ENCODE data around the gene NEDD8.
"Not testable (repeated sequence)": the region's sequence is repeated elsewhere in the genome, so short reads cannot be mapped to it uniquely, and the experiment has no call there.

Gene NEDD8

GRCh38 chr14:24231263-24232120, 675 bp downstream of the NEDD8 start:
- H3K27me3 ChIP-seq (ENCODE audit: control insufficient read depth in 1 of 2, insufficient read depth in 2 of 2, low read length in 2 of 2), result no peaks in the 10 kb centered on the region
- peak overlapping the region; percentile 63 to 81 for H3K4me3 ChIP-seq (ENCODE audit: low read depth in 1 of 2, low read length in 2 of 2)
- H3K36me3 ChIP-seq (ENCODE audit: insufficient read depth, low read length), result peaks cover 24% of the 10 kb centered on the region

GRCh38 chr14:24228902-24229301, 3.3 kb downstream of the NEDD8 start:
- no peak overlapping the region for H3K4me3 ChIP-seq (ENCODE audit: low read depth in 1 of 2, low read length in 2 of 2)
- H3K27ac ChIP-seq (ENCODE audit: low read depth, low read length), result no peak overlapping the region
- no peaks in the 10 kb centered on the region for H3K36me3 ChIP-seq (ENCODE audit: insufficient read depth, low read length)
- no peaks in the 10 kb centered on the region for H3K9me3 ChIP-seq (ENCODE audit: low read length)
- H3K9ac ChIP-seq (ENCODE audit: low read length), result no peak overlapping the region
- H3K27me3 ChIP-seq (ENCODE audit: control insufficient read depth in 1 of 2, insufficient read depth in 2 of 2, low read length in 2 of 2), result no peaks in the 10 kb centered on the region
- peaks cover 21% of the 10 kb centered on the region for H3K4me1 ChIP-seq (ENCODE audit: insufficient read depth, low read length)

More at GRCh38 chr14:24231263-24232120, 675 bp downstream of the NEDD8 start:
- H3K9ac ChIP-seq (ENCODE audit: low read length), result peak overlapping the region; percentile 55
- H3K4me1 ChIP-seq (ENCODE audit: insufficient read depth, low read length), result peaks cover 21% of the 10 kb centered on the region
- peak overlapping the region; percentile 87 for H3K27ac ChIP-seq (ENCODE audit: low read depth, low read length)
- no peaks in the 10 kb centered on the region for H3K9me3 ChIP-seq (ENCODE audit: low read length)

DNA sequence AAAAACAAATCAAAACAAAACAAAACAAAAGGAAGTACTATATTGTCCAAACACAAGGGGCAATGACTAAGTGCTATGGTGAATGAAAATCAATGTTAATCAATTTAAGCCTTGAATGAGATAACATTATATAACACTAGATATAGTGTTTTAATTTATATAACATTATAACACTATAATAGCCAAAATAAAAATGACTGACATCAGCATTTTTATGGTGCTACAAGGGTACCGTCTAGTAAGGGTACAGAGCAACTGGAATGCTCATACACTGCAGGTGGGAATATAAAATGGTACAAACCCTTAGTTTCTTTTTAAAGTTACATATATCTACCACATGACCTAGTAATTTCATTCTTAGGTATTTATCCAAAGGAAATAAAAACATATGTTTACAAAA, 5.7 kb downstream of the NEDD8 start:
- Histone ChIP-seq H3K27ac (ENCODE audit: low read depth, low read length) (no peak overlapping the region), H3K36me3 (ENCODE audit: insufficient read depth, low read length) (no peaks in the 10 kb centered on the region), H3K27me3 (ENCODE audit: control insufficient read depth in 1 of 2, insufficient read depth in 2 of 2, low read length in 2 of 2) (no peaks in the 10 kb centered on the region), H3K4me1 (ENCODE audit: insufficient read depth, low read length) (peaks cover 10% of the 10 kb centered on the region), H3K9me3 (ENCODE audit: low read length) (no peaks in the 10 kb centered on the region), H3K4me3 (ENCODE audit: low read depth in 1 of 2, low read length in 2 of 2) (no peak overlapping the region), H3K9ac (ENCODE audit: low read length) (no peak overlapping the region)

- Histone ChIP-seq H3K9me3 (ENCODE audit: low read length) (no peaks in the 10 kb centered on the region), H3K27ac (ENCODE audit: low read depth, low read length) (no peak overlapping the region), H3K4me3 (ENCODE audit: low read depth in 1 of 2, low read length in 2 of 2) (no peak overlapping the region), H3K9ac (ENCODE audit: low read length) (no peak overlapping the region), H3K4me1 (ENCODE audit: insufficient read depth, low read length) (no peaks in the 10 kb centered on the region), H3K27me3 (ENCODE audit: control insufficient read depth in 1 of 2, insufficient read depth in 2 of 2, low read length in 2 of 2) (no peaks in the 10 kb centered on the region), H3K36me3 (ENCODE audit: insufficient read depth, low read length) (no peaks in the 10 kb centered on the region)
These were observed 7.5 kb downstream of the NEDD8 start for GRCh38 chr14:24224618-24225071.

DNA sequence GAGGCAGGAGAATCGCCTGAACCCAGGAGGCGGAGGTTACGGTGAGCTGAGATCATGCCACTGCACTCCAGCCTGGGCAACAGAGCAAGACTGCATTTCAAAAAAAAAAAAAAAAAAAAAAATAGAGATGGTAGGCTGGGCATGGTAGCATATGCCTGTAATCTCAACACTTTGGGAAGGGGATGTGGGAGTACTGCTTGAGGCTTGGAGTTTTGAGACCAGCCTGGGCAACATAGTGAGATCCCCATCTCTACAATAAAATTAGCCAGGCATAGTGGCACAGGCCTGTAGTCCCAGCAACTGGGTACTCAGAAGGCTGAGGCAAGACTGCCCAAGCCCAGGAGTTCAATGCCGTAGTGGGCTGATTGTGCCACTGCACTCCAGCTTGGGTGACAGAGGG, 9.2 kb downstream of the NEDD8 start:
- H3K4me3 ChIP-seq (ENCODE audit: low read depth in 1 of 2, low read length in 2 of 2); H3K4me1 ChIP-seq (ENCODE audit: insufficient read depth, low read length); H3K9ac ChIP-seq (ENCODE audit: low read length); H3K27me3 ChIP-seq (ENCODE audit: control insufficient read depth in 1 of 2, insufficient read depth in 2 of 2, low read length in 2 of 2); H3K9me3 ChIP-seq (ENCODE audit: low read length); H3K36me3 ChIP-seq (ENCODE audit: insufficient read depth, low read length); H3K27ac ChIP-seq (ENCODE audit: low read depth, low read length): not testable (repeated sequence)

- H3K36me3 ChIP-seq (ENCODE audit: insufficient read depth, low read length), result peaks cover 6% of the 10 kb centered on the region
- H3K4me1 ChIP-seq (ENCODE audit: insufficient read depth, low read length), result peaks cover 8% of the 10 kb centered on the region
These were observed 12.6 kb downstream of the NEDD8 start for GRCh38 chr14:24219521-24219920.

DNA sequence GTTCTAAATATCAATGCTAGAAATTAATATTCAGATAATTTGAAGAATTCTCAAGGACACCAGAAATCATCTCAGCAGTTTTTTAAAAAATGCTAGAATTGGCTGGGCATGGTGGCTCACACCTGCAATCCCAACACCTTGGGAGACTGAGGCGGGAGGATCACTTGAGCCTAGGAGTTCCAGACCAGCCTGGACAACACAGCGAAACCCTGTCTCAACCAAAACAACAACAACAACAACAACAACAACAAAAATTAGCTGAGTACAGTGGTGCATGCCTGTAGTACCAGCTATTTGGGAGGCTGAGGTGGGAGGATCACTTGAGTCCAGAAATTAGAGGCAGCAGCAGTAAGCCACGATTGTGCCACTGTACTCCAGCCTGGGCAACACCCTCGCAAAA, 13.1 kb downstream of the NEDD8 start:
- Histone ChIP-seq H3K9ac (ENCODE audit: low read length) (no peak overlapping the region), H3K27me3 (ENCODE audit: control insufficient read depth in 1 of 2, insufficient read depth in 2 of 2, low read length in 2 of 2) (no peaks in the 10 kb centered on the region), H3K27ac (ENCODE audit: low read depth, low read length) (no peak overlapping the region), H3K9me3 (ENCODE audit: low read length) (no peaks in the 10 kb centered on the region), H3K4me1 (ENCODE audit: insufficient read depth, low read length) (peaks cover 10% of the 10 kb centered on the region), H3K4me3 (ENCODE audit: low read depth in 1 of 2, low read length in 2 of 2) (no peak overlapping the region), H3K36me3 (ENCODE audit: insufficient read depth, low read length) (peaks cover 6% of the 10 kb centered on the region)

More at GRCh38 chr14:24219521-24219920, 12.6 kb downstream of the NEDD8 start:
- Histone ChIP-seq H3K27ac (ENCODE audit: low read depth, low read length) (no peak overlapping the region), H3K9me3 (ENCODE audit: low read length) (no peaks in the 10 kb centered on the region), H3K27me3 (ENCODE audit: control insufficient read depth in 1 of 2, insufficient read depth in 2 of 2, low read length in 2 of 2) (no peaks in the 10 kb centered on the region), H3K4me3 (ENCODE audit: low read depth in 1 of 2, low read length in 2 of 2) (no peak overlapping the region), H3K9ac (ENCODE audit: low read length) (no peak overlapping the region)

- H3K36me3 ChIP-seq (ENCODE audit: insufficient read depth, low read length); H3K9ac ChIP-seq (ENCODE audit: low read length); H3K27ac ChIP-seq (ENCODE audit: low read depth, low read length); H3K9me3 ChIP-seq (ENCODE audit: low read length); H3K27me3 ChIP-seq (ENCODE audit: control insufficient read depth in 1 of 2, insufficient read depth in 2 of 2, low read length in 2 of 2); H3K4me3 ChIP-seq (ENCODE audit: low read depth in 1 of 2, low read length in 2 of 2): not testable (repeated sequence)
- peaks cover 17% of the 10 kb centered on the region for H3K4me1 ChIP-seq (ENCODE audit: insufficient read depth, low read length)
These were observed 15.3 kb downstream of the NEDD8 start for GRCh38 chr14:24216876-24217275.

DNA sequence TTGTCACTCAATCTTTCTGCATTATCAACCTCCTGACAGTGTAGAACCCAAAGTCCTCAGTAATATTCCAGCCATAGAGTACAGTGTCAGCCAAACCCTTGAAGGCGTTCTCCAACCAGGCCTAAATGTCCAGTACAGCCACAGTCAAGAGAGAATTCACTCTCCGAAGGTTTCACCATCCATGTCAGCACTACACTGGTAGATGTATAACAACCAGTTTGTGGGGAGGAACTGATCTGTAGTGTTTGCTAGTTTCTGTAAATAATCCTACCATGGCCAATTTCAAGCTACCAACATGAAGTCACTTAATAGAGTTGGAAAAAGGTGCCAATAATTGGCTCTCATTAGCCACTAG, 15.8 kb downstream of the NEDD8 start:
- H3K4me1 ChIP-seq (ENCODE audit: insufficient read depth, low read length), result peaks cover 17% of the 10 kb centered on the region
- no peaks in the 10 kb centered on the region for H3K9me3 ChIP-seq (ENCODE audit: low read length)
- H3K36me3 ChIP-seq (ENCODE audit: insufficient read depth, low read length), result peaks cover 6% of the 10 kb centered on the region
- no peaks in the 10 kb centered on the region for H3K27me3 ChIP-seq (ENCODE audit: control insufficient read depth in 1 of 2, insufficient read depth in 2 of 2, low read length in 2 of 2)
- peak overlapping the region in 1 of 2 donors; percentile 81 for H3K4me3 ChIP-seq (ENCODE audit: low read depth in 1 of 2, low read length in 2 of 2)
- no peak overlapping the region for H3K9ac ChIP-seq (ENCODE audit: low read length)
- peak overlapping the region; percentile 90 for H3K27ac ChIP-seq (ENCODE audit: low read depth, low read length)

GRCh38 chr14:24215495-24216344, 16.4 kb downstream of the NEDD8 start, which contains the start of gene MDP1:
MDP1 (minus strand) TSS chr14:24216066; CDS start chr14:24215955, 111 bp downstream.
- Histone ChIP-seq H3K4me3 (ENCODE audit: low read depth in 1 of 2, low read length in 2 of 2) (peak within 1 kb of the TSS; percentile 66 to 81), H3K4me1 (ENCODE audit: insufficient read depth, low read length) (peaks cover 17% of the 10 kb centered on the region), H3K9ac (ENCODE audit: low read length) (peak within 1 kb of the TSS; percentile 66), H3K27ac (ENCODE audit: low read depth, low read length) (peak within 1 kb of the TSS; percentile 90), H3K36me3 (ENCODE audit: insufficient read depth, low read length) (peaks cover 6% of the 10 kb centered on the region), H3K27me3 (ENCODE audit: control insufficient read depth in 1 of 2, insufficient read depth in 2 of 2, low read length in 2 of 2) (no peaks in the 10 kb centered on the region), H3K9me3 (ENCODE audit: low read length) (no peaks in the 10 kb centered on the region)

DNA sequence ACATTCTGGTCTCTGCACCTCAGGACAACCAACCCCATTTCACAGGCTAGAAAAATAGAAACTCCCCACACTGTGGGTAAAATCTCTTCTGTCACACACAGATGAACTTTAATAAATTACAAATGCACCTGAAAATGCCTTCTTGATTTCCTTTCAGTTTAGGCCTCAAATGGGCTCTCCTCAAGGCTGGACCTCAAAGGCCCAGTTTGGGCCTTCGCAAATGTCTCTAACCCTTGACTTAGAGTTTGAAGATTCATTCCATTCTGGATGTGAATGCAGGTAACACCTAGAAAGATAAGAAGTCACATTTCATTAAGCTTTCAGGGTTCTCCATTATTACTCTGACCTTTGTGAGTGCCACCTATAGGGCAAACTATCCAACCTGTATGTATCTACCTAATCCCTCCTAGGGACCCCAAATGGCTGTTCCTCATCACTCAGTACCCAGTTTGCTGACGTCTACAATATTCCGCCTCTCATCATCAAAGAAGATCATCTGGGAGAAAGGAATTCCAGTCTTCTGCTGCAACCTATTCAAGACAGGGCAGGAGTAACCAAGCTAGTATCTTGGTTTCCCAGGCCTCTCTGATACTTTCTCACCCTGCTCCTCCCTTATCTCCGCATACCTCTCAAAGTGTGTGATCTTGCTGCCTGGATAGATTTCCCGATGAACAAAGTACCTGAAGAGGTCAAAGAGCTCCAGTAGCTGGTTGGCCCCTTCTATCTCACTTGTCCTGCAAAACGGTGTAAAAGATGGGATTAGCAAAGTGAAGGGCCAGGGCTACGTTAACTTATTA, 18.1 kb downstream of the NEDD8 start:
- Histone ChIP-seq H3K36me3 (ENCODE audit: insufficient read depth, low read length) (peaks cover 22% of the 10 kb centered on the region), H3K27me3 (ENCODE audit: control insufficient read depth in 1 of 2, insufficient read depth in 2 of 2, low read length in 2 of 2) (no peaks in the 10 kb centered on the region), H3K4me3 (ENCODE audit: low read depth in 1 of 2, low read length in 2 of 2) (peak overlapping the region; percentile 50 to 74), H3K27ac (ENCODE audit: low read depth, low read length) (peak overlapping the region; percentile 98), H3K9me3 (ENCODE audit: low read length) (no peaks in the 10 kb centered on the region), H3K9ac (ENCODE audit: low read length) (peak overlapping the region; percentile 81), H3K4me1 (ENCODE audit: insufficient read depth, low read length) (peaks cover 17% of the 10 kb centered on the region)

All from muscle layer of colon (tissue), 2 donors.